GM08714 (cell line): ENCODE measurements around the gene GALR3.

Experiments
- H3K4me3 ChIP-seq: fragments of 200-500 bp; sonication (Bioruptor generic); 2 replicates; pipeline ENCODE4 v1.5.1; 2014; ENCODE audit warnings: mild to moderate bottlenecking, low read length, inconsistent platforms
- ZNF274 ChIP-seq: IDR thresholded peaks from 2 replicates; pipeline ENCODE4 v1.6.1; 2012; ENCODE audit warnings: mild to moderate bottlenecking, low read depth, low read length

GALR3 gene

GRCh38 chr22:37827056-37827455 lies 3.9 kb downstream of the GALR3 start:
- no peak for TF ChIP-seq ZNF274
- H3K4me3 ChIP-seq = no peak overlapping the region

- TF ChIP-seq ZNF274 = no peak
- no peak overlapping the region for H3K4me3 ChIP-seq
Measured at GRCh38 chr22:37830093-37830842, 7.1 kb downstream of the GALR3 start.

- no peak overlapping the region for H3K4me3 ChIP-seq
- TF ChIP-seq ZNF274 = no peak
Measured at GRCh38 chr22:37831472-37831871, 8.3 kb downstream of the GALR3 start.

GRCh38 chr22:37832022-37832857 lies 9.1 kb downstream of the GALR3 start:
- TF ChIP-seq ZNF274 = no peak

GRCh38 chr22:37842015-37842793 lies 19.0 kb downstream of the GALR3 start:
- H3K4me3 ChIP-seq = no peak overlapping the region
- TF ChIP-seq ZNF274 = no peak

More at GRCh38 chr22:37832022-37832857, 9.1 kb downstream of the GALR3 start:
- H3K4me3 ChIP-seq = no peak overlapping the region

GRCh38 chr22:37843741-37844089 lies 20.5 kb downstream of the GALR3 start:
- peak overlapping the region; percentile 95 for H3K4me3 ChIP-seq
- TF ChIP-seq ZNF274 = no peak

- peak overlapping the region; percentile 68 for H3K4me3 ChIP-seq
- TF ChIP-seq ZNF274 = no peak
Measured at GRCh38 chr22:37844904-37845329, 21.7 kb downstream of the GALR3 start.

GRCh38 chr22:37846433-37846832 lies 23.3 kb downstream of the GALR3 start:
- TF ChIP-seq ZNF274 = no peak
- no peak overlapping the region for H3K4me3 ChIP-seq

- TF ChIP-seq ZNF274 = no peak
- H3K4me3 ChIP-seq = peak overlapping the region; percentile 95
Measured at GRCh38 chr22:37848587-37849088, 25.5 kb downstream of the GALR3 start.

GRCh38 chr22:37849089-37849751 lies 26.0 kb downstream of the GALR3 start, which contains the start of gene EIF3L:
Gene EIF3L (plus strand): TSS chr22:37849419. CDS start chr22:37849450, 31 bp downstream.
- H3K4me3 ChIP-seq = peak within 1 kb of the TSS; percentile 95
- TF ChIP-seq ZNF274 = no peak

- TF ChIP-seq ZNF274 = no peak
- no peak overlapping the region for H3K4me3 ChIP-seq
Measured at GRCh38 chr22:37850801-37851200, 27.6 kb downstream of the GALR3 start.

GRCh38 chr22:37852418-37852817 lies 29.2 kb downstream of the GALR3 start:
- H3K4me3 ChIP-seq = no peak overlapping the region
- no peak for TF ChIP-seq ZNF274

- no peak for TF ChIP-seq ZNF274
- no peak overlapping the region for H3K4me3 ChIP-seq
Measured at GRCh38 chr22:37854946-37855345, 31.8 kb downstream of the GALR3 start.
